Activated naive CD8-positive, alpha-beta T cell treated with anti-CD3 and anti-CD28 coated beads, Interleukin-2, amount 50 U/mL, for 16 hours (primary cell): Measurements from ENCODE around the gene ZBTB25.

Experiments used
- DNase-seq: peaks from one replicate; pipeline ENCODE4 v3.0.0-alpha.2; 2020; ENCODE audit warnings: low read depth, low spot score

ZBTB25 gene

GRCh38 chr14:64442300-64442988, 61.2 kb downstream of the ZBTB25 start:
- no peak for DNase-seq

- DNase-seq: no peak
Observed at GRCh38 chr14:64440494-64440893, 63.1 kb downstream of the ZBTB25 start.

GRCh38 chr14:64439141-64439540, 64.5 kb downstream of the ZBTB25 start:
- no peak for DNase-seq

GRCh38 chr14:64438181-64438841, 65.3 kb downstream of the ZBTB25 start:
- DNase-seq: no peak

GRCh38 chr14:64434528-64434927, 69.1 kb downstream of the ZBTB25 start:
- no peak for DNase-seq

- no peak for DNase-seq
Observed at GRCh38 chr14:64423987-64424386, 79.7 kb downstream of the ZBTB25 start.

GRCh38 chr14:64422756-64423155, 80.9 kb downstream of the ZBTB25 start:
- DNase-seq: no peak

- no peak for DNase-seq
Observed at GRCh38 chr14:64422005-64422404, 81.6 kb downstream of the ZBTB25 start.

GRCh38 chr14:64421166-64421565, 82.5 kb downstream of the ZBTB25 start:
- DNase-seq: no peak

GRCh38 chr14:64419003-64419402, 84.6 kb downstream of the ZBTB25 start:
- DNase-seq: no peak

GRCh38 chr14:64417771-64418125, 85.9 kb downstream of the ZBTB25 start:
- DNase-seq: no peak

GRCh38 chr14:64417055-64417770, 86.4 kb downstream of the ZBTB25 start:
- DNase-seq: no peak

GRCh38 chr14:64416348-64416932, 87.2 kb downstream of the ZBTB25 start:
- DNase-seq: no peak

- DNase-seq: no peak
Observed at GRCh38 chr14:64412237-64412636, 91.4 kb downstream of the ZBTB25 start.

GRCh38 chr14:64411001-64411400, 92.6 kb downstream of the ZBTB25 start:
- DNase-seq: no peak

GRCh38 chr14:64410084-64410774, 93.4 kb downstream of the ZBTB25 start:
- DNase-seq: no peak

GRCh38 chr14:64409126-64409920, 94.3 kb downstream of the ZBTB25 start:
- DNase-seq: no peak

- no peak for DNase-seq
Observed at GRCh38 chr14:64407329-64407728, 96.3 kb downstream of the ZBTB25 start.

- DNase-seq: no peak
Observed at GRCh38 chr14:64405295-64405694, 98.3 kb downstream of the ZBTB25 start.

GRCh38 chr14:64401949-64402348, 101.7 kb downstream of the ZBTB25 start:
- DNase-seq: no peak

GRCh38 chr14:64400829-64401459, 102.7 kb downstream of the ZBTB25 start:
- no peak for DNase-seq
